Right lung (tissue), 5 donors: ENCODE data around the gene POR. TPM values are rescaled to one million over a fixed set of nuclear protein-coding genes. Genes with fewer than 3 reads are reported as not detected.

Source experiments
- DNase-seq, 2 donors: peaks; one replicate each; pipeline ENCODE4 v3.0.0-alpha.2; 2013
- polyA plus RNA-seq, 5 donors: library from polyadenylated mRNA; unstranded; fragments of 120-200 nt; gene quantifications; one replicate each; pipeline versions ENCODE4 v1.2.1 to v1.2.3, GENCODE V29; 2013; ENCODE audit warnings: inconsistent platforms in 1 of 5, low replicate concordance in 1 of 5; ENCODE audit not compliant: insufficient read length in 5 of 5, insufficient read depth in 1 of 5

POR gene
- polyA plus RNA-seq, 5 donors = 40.9 to 62.8 (median 48.1) TPM

DNA sequence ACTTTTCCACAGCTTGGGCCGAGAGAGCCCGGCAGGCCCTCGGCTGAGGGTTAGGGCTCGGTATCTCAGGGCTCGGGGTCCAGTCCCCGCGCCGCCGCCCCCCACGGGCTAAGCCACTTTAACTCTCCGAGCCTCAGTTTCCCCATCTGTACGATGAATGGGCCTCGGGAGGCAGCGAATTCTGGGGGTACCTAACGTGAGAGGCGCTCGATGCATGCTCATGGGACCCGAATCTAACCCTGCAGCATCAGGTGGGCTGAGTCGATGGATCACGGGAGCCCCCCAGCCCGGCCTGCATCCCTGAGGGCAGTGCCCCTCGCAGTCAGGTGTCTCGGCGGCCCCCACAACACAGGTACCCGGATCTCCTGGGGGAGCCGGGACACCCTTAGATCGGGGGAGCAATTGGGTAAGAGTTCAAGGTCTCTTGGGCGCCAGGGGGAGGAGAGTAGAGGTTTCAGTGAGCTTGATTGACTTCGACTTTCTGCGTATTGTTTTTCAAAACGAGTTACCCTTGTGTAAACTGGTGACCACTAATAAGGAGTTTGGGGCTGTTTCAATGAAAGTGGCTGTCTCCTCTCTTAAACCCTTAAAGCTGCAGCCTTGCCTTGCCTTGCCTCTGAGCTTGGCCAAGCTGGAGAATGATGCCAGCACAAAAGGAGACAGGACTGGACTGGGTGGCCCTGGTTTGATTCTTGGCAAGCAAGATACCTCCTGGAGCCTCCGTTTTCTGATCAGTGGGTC, 631 bp downstream of the POR start:
- DNase-seq = no peak

GRCh38 chr7:75916259-75916658, 1.3 kb downstream of the POR start:
- DNase-seq = no peak

DNA sequence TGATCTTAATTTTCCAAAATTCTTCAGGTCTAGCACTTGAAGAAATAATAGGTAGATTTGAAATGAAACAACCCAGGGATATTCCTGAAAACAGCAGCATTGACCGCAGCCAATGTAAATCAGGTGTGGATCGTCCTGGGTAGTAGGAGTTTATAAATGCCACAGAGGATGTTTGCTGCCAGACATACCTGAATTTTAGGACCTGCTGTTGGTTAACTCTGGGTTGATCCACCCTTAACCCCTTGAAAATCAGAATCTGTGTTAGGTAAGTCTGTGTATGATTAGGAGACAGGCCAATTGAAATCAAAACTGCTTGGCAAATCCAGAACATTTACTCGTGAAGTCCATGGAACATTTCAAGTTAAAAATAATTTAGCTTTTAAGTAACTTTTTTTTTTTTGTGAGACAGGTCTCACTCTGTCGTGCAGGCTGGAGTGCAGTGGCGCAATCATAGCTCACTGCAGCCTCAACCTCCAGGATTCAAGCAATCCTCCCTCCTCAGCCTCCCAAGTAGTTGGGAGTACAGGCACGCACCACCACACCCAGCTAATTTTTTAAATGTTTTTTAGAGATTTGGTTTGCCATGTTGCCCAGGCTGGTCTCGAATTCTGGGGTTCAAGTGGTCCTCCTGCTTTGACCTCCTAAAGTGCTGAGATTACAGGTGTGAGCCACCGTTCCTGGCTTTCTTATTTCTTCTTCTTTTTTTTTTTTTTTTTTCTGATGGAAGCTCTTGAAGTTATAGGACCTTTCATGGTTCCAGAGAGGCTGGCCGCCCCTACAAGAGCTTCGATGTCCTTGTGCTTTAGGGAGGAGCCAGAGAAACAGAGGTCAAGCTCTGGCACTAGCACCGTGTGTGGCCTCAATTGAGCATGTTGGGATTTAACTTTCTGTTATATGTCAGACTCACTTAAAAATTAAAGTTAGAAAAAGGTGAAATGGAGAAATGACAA, 2.0 kb downstream of the POR start:
- DNase-seq = no peak

GRCh38 chr7:75920431-75921161, 5.6 kb downstream of the POR start:
- no peak for DNase-seq

- no peak for DNase-seq
These were observed 6.5 kb downstream of the POR start for GRCh38 chr7:75921479-75921878.

GRCh38 chr7:75922966-75923603, 8.1 kb downstream of the POR start:
- DNase-seq = no peak

DNA sequence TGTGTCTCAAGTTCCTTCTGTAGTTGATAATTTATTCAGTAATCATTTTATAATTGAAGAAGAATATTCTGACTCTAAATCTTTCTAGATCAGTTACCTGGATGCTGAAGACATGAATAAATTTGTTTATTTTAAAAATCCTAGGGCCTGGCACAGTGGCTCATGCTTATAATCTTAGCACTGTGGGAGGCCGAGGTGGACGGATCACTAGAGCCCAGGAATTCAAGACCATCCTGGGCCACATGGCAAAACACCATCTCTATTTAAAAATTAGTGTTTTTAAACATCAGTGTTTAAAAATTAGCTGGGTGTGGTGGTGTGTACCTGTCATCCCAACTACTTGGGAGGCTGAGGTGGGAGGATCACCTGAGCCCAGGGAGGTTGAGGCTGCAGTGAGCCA, 9.3 kb downstream of the POR start:
- no peak for DNase-seq

GRCh38 chr7:75924889-75925288, 9.9 kb downstream of the POR start:
- DNase-seq = no peak

DNA sequence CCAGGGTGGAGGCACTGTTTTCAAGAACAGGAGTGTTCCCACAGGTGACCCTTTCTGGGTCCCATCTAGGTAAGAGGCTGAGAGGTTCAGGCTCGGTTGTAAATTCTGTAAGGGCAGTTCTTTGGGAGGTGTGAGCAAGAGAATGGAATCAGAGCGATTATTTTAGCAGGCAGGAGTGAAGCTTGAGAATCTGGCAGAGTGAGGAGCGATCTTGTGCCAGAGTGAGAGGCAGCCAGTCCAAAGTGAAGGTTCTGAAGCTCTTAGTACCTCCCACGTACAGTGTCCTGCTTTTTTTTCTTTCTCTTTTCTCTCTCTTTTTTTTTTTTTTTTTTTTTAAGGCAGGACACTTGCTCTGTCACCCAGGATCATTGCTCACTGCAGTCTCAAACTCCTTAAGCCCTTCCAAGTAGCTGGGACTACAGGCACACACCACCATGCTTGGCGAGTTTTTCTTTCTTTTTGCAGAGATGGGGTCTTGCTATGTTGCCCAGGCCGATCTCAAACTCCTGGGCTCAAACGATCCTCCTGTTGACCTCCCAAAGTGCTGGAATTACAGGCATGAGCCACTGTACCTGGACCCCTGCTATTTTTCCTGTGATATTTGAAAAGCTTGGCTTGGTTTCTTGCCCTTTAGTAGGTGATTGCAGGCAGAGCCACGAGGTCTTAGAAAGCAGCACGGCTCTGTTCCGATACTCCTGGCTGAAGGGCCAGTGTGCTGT, 10.9 kb downstream of the POR start:
- no peak for DNase-seq

DNA sequence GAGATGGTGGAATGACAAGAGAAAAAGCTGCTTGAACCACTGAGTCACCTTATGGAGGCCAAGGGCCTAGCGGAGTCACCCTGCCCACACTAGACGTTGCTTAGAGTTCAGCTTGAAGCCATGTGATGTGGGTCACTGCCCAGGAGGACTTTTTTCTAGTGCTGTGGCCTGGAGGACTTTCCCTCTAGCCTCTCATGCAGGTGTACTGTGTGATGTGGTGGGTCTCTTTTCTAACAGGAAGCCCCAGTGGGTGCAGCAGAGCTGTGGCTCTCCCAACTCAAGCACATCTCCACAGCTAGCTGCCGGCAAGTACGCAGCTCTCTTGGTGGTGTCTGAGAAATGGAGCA, 13.6 kb downstream of the POR start:
- no peak for DNase-seq

GRCh38 chr7:75931680-75932079, 16.7 kb downstream of the POR start:
- DNase-seq = no peak

- DNase-seq = no peak
These were observed 23.2 kb downstream of the POR start for GRCh38 chr7:75937958-75938786.

GRCh38 chr7:75938921-75939320, 24.0 kb downstream of the POR start:
- no peak for DNase-seq

GRCh38 chr7:75943864-75944263, 28.9 kb downstream of the POR start:
- no peak for DNase-seq

DNA sequence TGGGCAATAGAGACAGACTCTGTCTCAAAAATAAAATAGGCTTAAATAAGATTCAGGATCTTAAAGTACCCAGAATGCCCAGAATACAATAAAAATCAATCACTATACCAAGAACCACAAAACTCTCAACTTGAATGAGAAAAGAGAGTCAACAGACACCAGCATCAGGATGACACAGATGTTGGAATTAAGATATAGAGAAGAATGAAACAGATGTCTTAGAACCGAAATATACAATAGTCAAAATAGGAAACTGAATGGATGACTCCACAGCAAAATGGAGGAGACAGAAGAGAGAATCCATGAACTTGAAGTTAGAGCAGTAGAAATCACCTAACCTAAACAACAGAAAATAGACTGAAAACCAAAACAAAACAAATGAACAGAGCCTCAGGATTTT, 29.6 kb downstream of the POR start:
- DNase-seq = no peak

GRCh38 chr7:75945297-75946168, 30.6 kb downstream of the POR start:
- DNase-seq = no peak

- no peak for DNase-seq
These were observed 31.4 kb downstream of the POR start for GRCh38 chr7:75946207-75946855.

- no peak for DNase-seq
These were observed 33.2 kb downstream of the POR start for GRCh38 chr7:75948179-75948578.
